ENCODE data around the gene ERMN. TPM values are rescaled to one million over a fixed set of nuclear protein-coding genes. Genes with fewer than 3 reads are reported as not detected.

The ERMN gene
- total RNA-seq, 1 experiment from 2014 or later, result not detected

DNA sequence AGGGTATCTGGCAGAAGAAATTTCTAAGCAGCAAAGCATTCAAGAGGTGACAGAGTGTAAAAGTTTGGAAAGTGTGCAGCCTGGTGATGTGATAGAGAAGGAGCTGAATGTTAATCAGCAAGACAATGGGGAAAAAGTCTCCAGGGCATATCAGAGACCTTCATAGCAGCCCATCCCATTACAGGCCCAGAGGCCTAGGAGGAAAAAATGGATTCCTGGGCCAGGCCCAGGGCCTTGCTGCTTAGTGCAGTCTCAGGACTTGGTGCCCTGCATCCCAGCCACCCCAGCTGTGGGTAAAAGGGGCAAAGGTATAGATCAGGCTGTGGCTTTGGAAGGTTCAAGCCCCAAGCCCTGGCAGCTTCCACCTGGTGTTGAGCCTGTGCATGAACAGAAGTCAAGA is 35.9 kb upstream of the ERMN start:
- TF ChIP-seq TCF7L2 (IDR thresholded peaks at IDR 0.05; ENCODE audit: low read depth, low read length) (no peak), SIN3A (IDR thresholded peaks at IDR 0.05; ENCODE audit: borderline replicate concordance, insufficient read depth, low read depth, low read length) (no peak), CTCF (IDR thresholded peaks at IDR 0.05) (no peak), POLR2AphosphoS5 (IDR thresholded peaks at IDR 0.05; ENCODE audit: low read depth, low read length) (no peak)
- TF ChIP-seq, protein P1, sequence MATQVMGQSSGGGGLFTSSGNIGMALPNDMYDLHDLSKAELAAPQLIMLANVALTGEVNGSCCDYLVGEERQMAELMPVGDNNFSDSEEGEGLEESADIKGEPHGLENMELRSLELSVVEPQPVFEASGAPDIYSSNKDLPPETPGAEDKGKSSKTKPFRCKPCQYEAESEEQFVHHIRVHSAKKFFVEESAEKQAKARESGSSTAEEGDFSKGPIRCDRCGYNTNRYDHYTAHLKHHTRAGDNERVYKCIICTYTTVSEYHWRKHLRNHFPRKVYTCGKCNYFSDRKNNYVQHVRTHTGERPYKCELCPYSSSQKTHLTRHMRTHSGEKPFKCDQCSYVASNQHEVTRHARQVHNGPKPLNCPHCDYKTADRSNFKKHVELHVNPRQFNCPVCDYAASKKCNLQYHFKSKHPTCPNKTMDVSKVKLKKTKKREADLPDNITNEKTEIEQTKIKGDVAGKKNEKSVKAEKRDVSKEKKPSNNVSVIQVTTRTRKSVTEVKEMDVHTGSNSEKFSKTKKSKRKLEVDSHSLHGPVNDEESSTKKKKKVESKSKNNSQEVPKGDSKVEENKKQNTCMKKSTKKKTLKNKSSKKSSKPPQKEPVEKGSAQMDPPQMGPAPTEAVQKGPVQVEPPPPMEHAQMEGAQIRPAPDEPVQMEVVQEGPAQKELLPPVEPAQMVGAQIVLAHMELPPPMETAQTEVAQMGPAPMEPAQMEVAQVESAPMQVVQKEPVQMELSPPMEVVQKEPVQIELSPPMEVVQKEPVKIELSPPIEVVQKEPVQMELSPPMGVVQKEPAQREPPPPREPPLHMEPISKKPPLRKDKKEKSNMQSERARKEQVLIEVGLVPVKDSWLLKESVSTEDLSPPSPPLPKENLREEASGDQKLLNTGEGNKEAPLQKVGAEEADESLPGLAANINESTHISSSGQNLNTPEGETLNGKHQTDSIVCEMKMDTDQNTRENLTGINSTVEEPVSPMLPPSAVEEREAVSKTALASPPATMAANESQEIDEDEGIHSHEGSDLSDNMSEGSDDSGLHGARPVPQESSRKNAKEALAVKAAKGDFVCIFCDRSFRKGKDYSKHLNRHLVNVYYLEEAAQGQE (IDR thresholded peaks at IDR 0.05; ENCODE audit: insufficient read depth in 1 of 2, low read depth in 2 of 2, low read length in 1 of 2), result no peak
- ATAC-seq, result no peak
- Histone ChIP-seq H3K4me1 (ENCODE audit: control insufficient read depth, insufficient read depth, low read length) (no peaks in the 10 kb centered on the region), H3K9me3 (ENCODE audit: control insufficient read depth, insufficient read depth, low read depth, low read length) (no peaks in the 10 kb centered on the region), H3K4me3 (ENCODE audit: low read depth in 2 of 2, low read length in 2 of 2) (no peak overlapping the region), H3K27ac (ENCODE audit: low read length) (no peak overlapping the region), H3K36me3 (ENCODE audit: control insufficient read depth, insufficient read depth, low read length) (no peaks in the 10 kb centered on the region), H3K27me3 (ENCODE audit: control insufficient read depth, insufficient read depth, low read length) (no peaks in the 10 kb centered on the region)
- POLR2A ChIA-PET, result no interaction called here
- DNase-seq (ENCODE audit: low read depth, low spot score), result no peak
- no TSS peak for BruUV-seq (replicated peaks)
- CTCF ChIA-PET, result no interaction called here
- in situ Hi-C loops (cut with HindIII; ENCODE audit: low pct_unique_long_range_greater_than_20kb, low sequenced_read_pairs), result no loop called here
- intact Hi-C loops (cut with micrococcal nuclease; ENCODE audit: unreplicated experiment), result no loop called here

DNA sequence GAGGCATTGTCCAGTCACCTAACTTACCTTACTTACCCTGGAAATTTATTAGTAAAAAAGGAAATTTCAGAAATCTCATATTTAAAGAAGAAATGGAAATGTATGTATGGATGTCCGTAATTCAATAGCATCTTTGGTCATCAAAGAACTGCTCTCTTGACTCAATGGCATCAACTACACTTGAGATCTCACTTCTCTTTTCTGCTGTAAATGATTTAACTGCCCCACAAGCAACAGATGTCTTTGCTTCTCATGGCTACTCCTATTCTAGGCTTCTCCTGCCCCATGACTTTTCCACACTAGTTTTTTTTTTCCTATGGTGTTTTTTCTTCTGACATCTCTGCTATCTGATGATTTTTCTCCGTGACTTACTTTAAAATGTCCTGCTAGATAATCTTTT is 34.0 kb upstream of the ERMN start:
- ChIA-PET CTCF (no interaction called here), POLR2A (no interaction called here)
- ATAC-seq (no peak), DNase-seq (ENCODE audit: low read depth, low spot score) (no peak)
- no peaks in the 10 kb centered on the region for H3K27me3 ChIP-seq (ENCODE audit: control insufficient read depth, insufficient read depth, low read length)
- no peaks in the 10 kb centered on the region for H3K9me3 ChIP-seq (ENCODE audit: control insufficient read depth, insufficient read depth, low read depth, low read length)
- H3K4me1 ChIP-seq (ENCODE audit: control insufficient read depth, insufficient read depth, low read length), result no peaks in the 10 kb centered on the region
- no TSS peak for BruUV-seq (replicated peaks)
- in situ Hi-C loops (cut with HindIII; ENCODE audit: low pct_unique_long_range_greater_than_20kb, low sequenced_read_pairs), result no loop called here
- intact Hi-C loops (cut with micrococcal nuclease; ENCODE audit: unreplicated experiment), result no loop called here
- no peak overlapping the region for H3K27ac ChIP-seq (ENCODE audit: low read length)
- no peak for TF ChIP-seq CTCF (IDR thresholded peaks at IDR 0.05)
- no peak for TF ChIP-seq POLR2AphosphoS5 (IDR thresholded peaks at IDR 0.05; ENCODE audit: low read depth, low read length)
- TF ChIP-seq, protein P1 (IDR thresholded peaks at IDR 0.05; ENCODE audit: insufficient read depth in 1 of 2, low read depth in 2 of 2, low read length in 1 of 2), result no peak
- no peak for TF ChIP-seq SIN3A (IDR thresholded peaks at IDR 0.05; ENCODE audit: borderline replicate concordance, insufficient read depth, low read depth, low read length)
- TF ChIP-seq TCF7L2 (IDR thresholded peaks at IDR 0.05; ENCODE audit: low read depth, low read length), result no peak
- no peak overlapping the region for H3K4me3 ChIP-seq (ENCODE audit: low read depth in 2 of 2, low read length in 2 of 2)
- no peaks in the 10 kb centered on the region for H3K36me3 ChIP-seq (ENCODE audit: control insufficient read depth, insufficient read depth, low read length)
